ENCODE results near the gene TTC3. TPM values are rescaled to one million over a fixed set of nuclear protein-coding genes. Genes with fewer than 3 reads are reported as not detected.
A peak's percentile ranks its signal among the peaks of the same experiment; 100 is the strongest.
"Not testable (repeated sequence)": the region's sequence is repeated elsewhere in the genome, so short reads cannot be mapped to it uniquely, and the experiment has no call there.

TTC3 gene
- polyA plus RNA-seq, 4 donors: 18.6 to 106 (median 29.0) TPM

- no peak overlapping the region for H3K27ac ChIP-seq (ENCODE audit: low read depth in 1 of 3, low read length in 2 of 3)
- no peaks in the 10 kb centered on the region for H3K36me3 ChIP-seq (ENCODE audit: control insufficient read depth in 3 of 3, insufficient read depth in 2 of 3, low read depth in 1 of 3, low read length in 3 of 3)
- H3K9me3 ChIP-seq (ENCODE audit: control insufficient read depth in 2 of 2, insufficient read depth in 1 of 2, low read depth in 1 of 2, low read length in 1 of 2): peaks cover 0 to 6% of the 10 kb centered on the region in 2 donors
- H3K27me3 ChIP-seq (ENCODE audit: control insufficient read depth in 3 of 3, insufficient read depth in 3 of 3, low read length in 3 of 3): no peaks in the 10 kb centered on the region
- H3K4me1 ChIP-seq (ENCODE audit: control insufficient read depth in 3 of 3, insufficient read depth in 2 of 3, low read depth in 1 of 3, low read length in 2 of 3): peaks cover 0 to 5% (median 0%) of the 10 kb centered on the region in 3 donors
- WGBS, 3 donors: 86 to 93% (median 90%) methylated on average over 15 of the region's 15 CpGs
- DNase-seq (no peak), FAIRE-seq (no peak)
- H3K4me3 ChIP-seq (ENCODE audit: low read depth in 1 of 3, low read length in 3 of 3): no peak overlapping the region
These were observed 135.7 kb downstream of the TTC3 start for GRCh38 chr21:37208741-37209225.

- Histone ChIP-seq H3K9me3 (ENCODE audit: control insufficient read depth in 2 of 2, insufficient read depth in 1 of 2, low read depth in 1 of 2, low read length in 1 of 2) (peaks cover 0 to 6% of the 10 kb centered on the region in 2 donors), H3K27me3 (ENCODE audit: control insufficient read depth in 3 of 3, insufficient read depth in 3 of 3, low read length in 3 of 3) (no peaks in the 10 kb centered on the region), H3K4me1 (ENCODE audit: control insufficient read depth in 3 of 3, insufficient read depth in 2 of 3, low read depth in 1 of 3, low read length in 2 of 3) (peaks cover 0 to 5% (median 0%) of the 10 kb centered on the region in 3 donors), H3K27ac (ENCODE audit: low read depth in 1 of 3, low read length in 2 of 3) (no peak overlapping the region), H3K36me3 (ENCODE audit: control insufficient read depth in 3 of 3, insufficient read depth in 2 of 3, low read depth in 1 of 3, low read length in 3 of 3) (no peaks in the 10 kb centered on the region), H3K4me3 (ENCODE audit: low read depth in 1 of 3, low read length in 3 of 3) (no peak overlapping the region)
- WGBS, 3 donors: 92 to 95% (median 93%) methylated on average over 7 of the region's 7 CpGs
- FAIRE-seq (no peak), DNase-seq (no peak)
These were observed 137.1 kb downstream of the TTC3 start for GRCh38 chr21:37210130-37210529.

- FAIRE-seq (no peak), DNase-seq (no peak)
- peaks cover 0 to 6% of the 10 kb centered on the region in 2 donors for H3K9me3 ChIP-seq (ENCODE audit: control insufficient read depth in 2 of 2, insufficient read depth in 1 of 2, low read depth in 1 of 2, low read length in 1 of 2)
- no peak overlapping the region for H3K4me3 ChIP-seq (ENCODE audit: low read depth in 1 of 3, low read length in 3 of 3)
- no peaks in the 10 kb centered on the region for H3K36me3 ChIP-seq (ENCODE audit: control insufficient read depth in 3 of 3, insufficient read depth in 2 of 3, low read depth in 1 of 3, low read length in 3 of 3)
- no peak overlapping the region for H3K27ac ChIP-seq (ENCODE audit: low read depth in 1 of 3, low read length in 2 of 3)
- WGBS, 3 donors: 95 to 100% (median 98%) methylated on average over 1 of the region's 1 CpG
- H3K4me1 ChIP-seq (ENCODE audit: control insufficient read depth in 3 of 3, insufficient read depth in 2 of 3, low read depth in 1 of 3, low read length in 2 of 3): peaks cover 0 to 5% (median 0%) of the 10 kb centered on the region in 3 donors
- no peaks in the 10 kb centered on the region for H3K27me3 ChIP-seq (ENCODE audit: control insufficient read depth in 3 of 3, insufficient read depth in 3 of 3, low read length in 3 of 3)
These were observed 137.7 kb downstream of the TTC3 start for GRCh38 chr21:37210799-37211198.

GRCh38 chr21:37214952-37215351 is 141.9 kb downstream of the TTC3 start:
- Histone ChIP-seq H3K4me3 (ENCODE audit: low read depth in 1 of 3, low read length in 3 of 3) (no peak overlapping the region), H3K27me3 (ENCODE audit: control insufficient read depth in 3 of 3, insufficient read depth in 3 of 3, low read length in 3 of 3) (no peaks in the 10 kb centered on the region), H3K36me3 (ENCODE audit: control insufficient read depth in 3 of 3, insufficient read depth in 2 of 3, low read depth in 1 of 3, low read length in 3 of 3) (no peaks in the 10 kb centered on the region), H3K4me1 (ENCODE audit: control insufficient read depth in 3 of 3, insufficient read depth in 2 of 3, low read depth in 1 of 3, low read length in 2 of 3) (no peaks in the 10 kb centered on the region), H3K9me3 (ENCODE audit: control insufficient read depth in 2 of 2, insufficient read depth in 1 of 2, low read depth in 1 of 2, low read length in 1 of 2) (peaks cover 0 to 3% of the 10 kb centered on the region in 2 donors), H3K27ac (ENCODE audit: low read depth in 1 of 3, low read length in 2 of 3) (no peak overlapping the region)
- DNase-seq (no peak), FAIRE-seq (no peak)
- WGBS, 3 donors: 81 to 89% (median 87%) methylated on average over 9 of the region's 9 CpGs

- no peak for DNase-seq
- 48 to 59% (median 57%) methylated on average over 13 of the region's 13 CpGs for WGBS, 3 donors
- Histone ChIP-seq H3K4me3 (ENCODE audit: low read depth in 1 of 3, low read length in 3 of 3) (peak overlapping the region in 2 of 3 donors; percentile 56 to 59), H3K4me1 (ENCODE audit: control insufficient read depth in 3 of 3, insufficient read depth in 2 of 3, low read depth in 1 of 3, low read length in 2 of 3) (no peaks in the 10 kb centered on the region), H3K9me3 (ENCODE audit: control insufficient read depth in 2 of 2, insufficient read depth in 1 of 2, low read depth in 1 of 2, low read length in 1 of 2) (no peaks in the 10 kb centered on the region), H3K36me3 (ENCODE audit: control insufficient read depth in 3 of 3, insufficient read depth in 2 of 3, low read depth in 1 of 3, low read length in 3 of 3) (peaks cover 5 to 14% (median 8%) of the 10 kb centered on the region in 3 donors), H3K27ac (ENCODE audit: low read depth in 1 of 3, low read length in 2 of 3) (peak overlapping the region in 1 of 3 donors; percentile 88), H3K27me3 (ENCODE audit: control insufficient read depth in 3 of 3, insufficient read depth in 3 of 3, low read length in 3 of 3) (no peaks in the 10 kb centered on the region)
- FAIRE-seq: no peak
These were observed 146.8 kb downstream of the TTC3 start for GRCh38 chr21:37219761-37220432.

- H3K36me3 ChIP-seq (ENCODE audit: control insufficient read depth in 3 of 3, insufficient read depth in 2 of 3, low read depth in 1 of 3, low read length in 3 of 3): peaks cover 7 to 18% (median 8%) of the 10 kb centered on the region in 3 donors
- FAIRE-seq: no peak
- H3K4me1 ChIP-seq (ENCODE audit: control insufficient read depth in 3 of 3, insufficient read depth in 2 of 3, low read depth in 1 of 3, low read length in 2 of 3): no peaks in the 10 kb centered on the region
- H3K4me3 ChIP-seq (ENCODE audit: low read depth in 1 of 3, low read length in 3 of 3): peak overlapping the region; percentile 33 to 59 (median 56)
- H3K27me3 ChIP-seq (ENCODE audit: control insufficient read depth in 3 of 3, insufficient read depth in 3 of 3, low read length in 3 of 3): no peaks in the 10 kb centered on the region
- no peaks in the 10 kb centered on the region for H3K9me3 ChIP-seq (ENCODE audit: control insufficient read depth in 2 of 2, insufficient read depth in 1 of 2, low read depth in 1 of 2, low read length in 1 of 2)
- peak overlapping the region in 2 of 3 donors; percentile 62 to 88 for H3K27ac ChIP-seq (ENCODE audit: low read depth in 1 of 3, low read length in 2 of 3)
- 3 to 7% (median 3%) methylated on average over 34 to 35 of the region's 35 CpGs for WGBS, 3 donors
- DNase-seq: peak; percentile 17 to 68
These were observed 147.5 kb downstream of the TTC3 start for GRCh38 chr21:37220433-37220980.

GRCh38 chr21:37220981-37221664 is 148.1 kb downstream of the TTC3 start:
- 5 to 8% (median 6%) methylated on average over 45 to 46 of the region's 46 CpGs for WGBS, 3 donors
- Histone ChIP-seq H3K27me3 (ENCODE audit: control insufficient read depth in 3 of 3, insufficient read depth in 3 of 3, low read length in 3 of 3) (no peaks in the 10 kb centered on the region), H3K9me3 (ENCODE audit: control insufficient read depth in 2 of 2, insufficient read depth in 1 of 2, low read depth in 1 of 2, low read length in 1 of 2) (no peaks in the 10 kb centered on the region), H3K27ac (ENCODE audit: low read depth in 1 of 3, low read length in 2 of 3) (peak overlapping the region; percentile 28 to 88 (median 62)), H3K36me3 (ENCODE audit: control insufficient read depth in 3 of 3, insufficient read depth in 2 of 3, low read depth in 1 of 3, low read length in 3 of 3) (peaks cover 7 to 21% (median 8%) of the 10 kb centered on the region in 3 donors), H3K4me1 (ENCODE audit: control insufficient read depth in 3 of 3, insufficient read depth in 2 of 3, low read depth in 1 of 3, low read length in 2 of 3) (no peaks in the 10 kb centered on the region), H3K4me3 (ENCODE audit: low read depth in 1 of 3, low read length in 3 of 3) (peak overlapping the region; percentile 33 to 59 (median 56))
- DNase-seq (peak; percentile 92 to 95), FAIRE-seq (no peak)

GRCh38 chr21:37222248-37222647 is 149.2 kb downstream of the TTC3 start:
- not testable (repeated sequence) for H3K27me3 ChIP-seq (ENCODE audit: control insufficient read depth in 3 of 3, insufficient read depth in 3 of 3, low read length in 3 of 3); H3K27ac ChIP-seq (ENCODE audit: low read depth in 1 of 3, low read length in 2 of 3); H3K4me1 ChIP-seq (ENCODE audit: control insufficient read depth in 3 of 3, insufficient read depth in 2 of 3, low read depth in 1 of 3, low read length in 2 of 3); H3K4me3 ChIP-seq (ENCODE audit: low read depth in 1 of 3, low read length in 3 of 3); FAIRE-seq; H3K9me3 ChIP-seq (ENCODE audit: control insufficient read depth in 2 of 2, insufficient read depth in 1 of 2, low read depth in 1 of 2, low read length in 1 of 2); DNase-seq
- H3K36me3 ChIP-seq (ENCODE audit: control insufficient read depth in 3 of 3, insufficient read depth in 2 of 3, low read depth in 1 of 3, low read length in 3 of 3): peaks cover 9 to 32% (median 12%) of the 10 kb centered on the region in 3 donors
- WGBS, 3 donors: 82 to 92% (median 92%) methylated on average over 2 to 3 of the region's 3 CpGs

All from small intestine (tissue), 7 donors.